ENCODE data around the gene ITPRIPL2. TPM values are rescaled to one million over a fixed set of nuclear protein-coding genes. Genes with fewer than 3 reads are reported as not detected.

ITPRIPL2 gene
- total and polyA plus RNA-seq, 2 of the 13 experiments (the other 11 are each of a cell fraction or from before 2014, with no cell fraction given) = 5.9 to 12.6 TPM

DNA sequence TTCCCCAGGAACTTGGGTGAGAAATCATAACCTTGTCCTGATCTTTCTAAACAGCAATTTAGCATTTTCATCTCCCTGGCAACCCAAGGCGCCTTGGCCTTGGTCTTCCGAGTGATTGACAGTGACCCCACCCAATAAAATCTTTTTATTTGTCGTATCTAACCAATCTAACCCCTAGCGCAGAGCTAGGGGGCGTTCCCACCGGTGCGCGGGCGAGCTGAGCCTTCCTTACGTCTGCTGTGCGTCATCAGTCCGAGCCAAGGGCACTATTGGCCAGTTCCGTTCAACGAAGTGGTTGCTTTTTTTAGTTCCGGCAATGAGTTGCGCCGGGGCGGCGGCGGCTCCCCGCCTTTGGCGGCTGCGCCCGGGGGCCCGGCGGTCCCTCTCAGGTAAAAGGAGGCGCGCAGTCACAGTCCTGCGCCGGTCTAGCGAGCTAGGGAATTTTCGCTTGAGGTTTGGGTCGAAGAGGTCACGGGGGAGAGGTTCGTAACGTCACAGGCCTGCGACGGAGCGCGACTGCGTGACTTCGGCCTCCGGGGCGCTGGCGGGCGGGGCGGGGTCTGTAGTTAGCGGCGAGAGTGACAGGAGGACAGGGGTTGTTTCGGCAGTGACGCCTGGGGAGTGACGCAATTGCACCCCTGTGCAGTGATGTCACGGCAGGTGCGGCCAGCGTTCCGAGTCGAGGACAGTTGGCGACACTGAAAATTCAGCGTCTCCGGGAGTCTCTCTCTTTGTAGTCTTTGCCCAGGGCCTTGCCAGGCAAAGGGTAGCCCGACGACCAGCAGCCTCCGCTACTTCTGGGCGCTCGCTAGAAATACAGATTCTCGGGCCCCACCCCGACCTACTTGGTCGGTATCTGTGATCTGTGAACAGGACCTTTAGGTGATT is 46.2 kb upstream of the ITPRIPL2 start, which contains the start of gene COQ7 (continued):
- TF ChIP-seq ETV5 (CRISPR knock-in tag; IDR thresholded peaks at IDR 0.05; ENCODE audit: borderline replicate concordance) (peak; percentile 66; the same call in 1 of the 2 replicates), PTBP1 (IDR thresholded peaks at IDR 0.05; ENCODE audit: low read depth, low read length, poor library complexity, severe bottlenecking) (peak; percentile 94), ZNF563 (CRISPR knock-in tag; IDR thresholded peaks at IDR 0.05) (peak; percentile 80; the same call in 1 of the 2 replicates), HNRNPH1 (optimal IDR thresholded peaks at IDR 0.05; ENCODE audit: low read depth, low read length) (no peak), ZFP90 (CRISPR knock-in tag; IDR thresholded peaks at IDR 0.05; ENCODE audit: borderline replicate concordance) (peak; percentile 82; the same call in 1 of the 2 replicates), ZMYM4 (CRISPR knock-in tag; IDR thresholded peaks at IDR 0.05) (peak; percentile 92), RBFOX2 (IDR thresholded peaks at IDR 0.05; ENCODE audit: low read depth, low read length) (peak; percentile 100), ZBTB42 (CRISPR knock-in tag; IDR thresholded peaks at IDR 0.05) (no peak), MTA3 (CRISPR knock-in tag; IDR thresholded peaks at IDR 0.05) (no peak), KDM1A (CRISPR knock-in tag; IDR thresholded peaks at IDR 0.05) (peak; percentile 65; the same call in 1 of the 2 replicates), FOXM1 (CRISPR knock-in tag; IDR thresholded peaks at IDR 0.05) (0 out of 2 replicates have a peak, but pooled peaks have one; percentile 76), KDM6A (CRISPR knock-in tag; IDR thresholded peaks at IDR 0.05; ENCODE audit: low read depth) (no peak; the same call in 1 of the 2 replicates), NR3C1 (CRISPR knock-in tag; IDR thresholded peaks at IDR 0.05) (no peak)
- TF ChIP-seq, protein P1, sequence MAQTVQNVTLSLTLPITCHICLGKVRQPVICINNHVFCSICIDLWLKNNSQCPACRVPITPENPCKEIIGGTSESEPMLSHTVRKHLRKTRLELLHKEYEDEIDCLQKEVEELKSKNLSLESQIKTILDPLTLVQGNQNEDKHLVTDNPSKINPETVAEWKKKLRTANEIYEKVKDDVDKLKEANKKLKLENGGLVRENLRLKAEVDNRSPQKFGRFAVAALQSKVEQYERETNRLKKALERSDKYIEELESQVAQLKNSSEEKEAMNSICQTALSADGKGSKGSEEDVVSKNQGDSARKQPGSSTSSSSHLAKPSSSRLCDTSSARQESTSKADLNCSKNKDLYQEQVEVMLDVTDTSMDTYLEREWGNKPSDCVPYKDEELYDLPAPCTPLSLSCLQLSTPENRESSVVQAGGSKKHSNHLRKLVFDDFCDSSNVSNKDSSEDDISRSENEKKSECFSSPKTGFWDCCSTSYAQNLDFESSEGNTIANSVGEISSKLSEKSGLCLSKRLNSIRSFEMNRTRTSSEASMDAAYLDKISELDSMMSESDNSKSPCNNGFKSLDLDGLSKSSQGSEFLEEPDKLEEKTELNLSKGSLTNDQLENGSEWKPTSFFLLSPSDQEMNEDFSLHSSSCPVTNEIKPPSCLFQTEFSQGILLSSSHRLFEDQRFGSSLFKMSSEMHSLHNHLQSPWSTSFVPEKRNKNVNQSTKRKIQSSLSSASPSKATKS (CRISPR knock-in tag; IDR thresholded peaks at IDR 0.05) = no peak
- TF ChIP-seq, protein P2, sequence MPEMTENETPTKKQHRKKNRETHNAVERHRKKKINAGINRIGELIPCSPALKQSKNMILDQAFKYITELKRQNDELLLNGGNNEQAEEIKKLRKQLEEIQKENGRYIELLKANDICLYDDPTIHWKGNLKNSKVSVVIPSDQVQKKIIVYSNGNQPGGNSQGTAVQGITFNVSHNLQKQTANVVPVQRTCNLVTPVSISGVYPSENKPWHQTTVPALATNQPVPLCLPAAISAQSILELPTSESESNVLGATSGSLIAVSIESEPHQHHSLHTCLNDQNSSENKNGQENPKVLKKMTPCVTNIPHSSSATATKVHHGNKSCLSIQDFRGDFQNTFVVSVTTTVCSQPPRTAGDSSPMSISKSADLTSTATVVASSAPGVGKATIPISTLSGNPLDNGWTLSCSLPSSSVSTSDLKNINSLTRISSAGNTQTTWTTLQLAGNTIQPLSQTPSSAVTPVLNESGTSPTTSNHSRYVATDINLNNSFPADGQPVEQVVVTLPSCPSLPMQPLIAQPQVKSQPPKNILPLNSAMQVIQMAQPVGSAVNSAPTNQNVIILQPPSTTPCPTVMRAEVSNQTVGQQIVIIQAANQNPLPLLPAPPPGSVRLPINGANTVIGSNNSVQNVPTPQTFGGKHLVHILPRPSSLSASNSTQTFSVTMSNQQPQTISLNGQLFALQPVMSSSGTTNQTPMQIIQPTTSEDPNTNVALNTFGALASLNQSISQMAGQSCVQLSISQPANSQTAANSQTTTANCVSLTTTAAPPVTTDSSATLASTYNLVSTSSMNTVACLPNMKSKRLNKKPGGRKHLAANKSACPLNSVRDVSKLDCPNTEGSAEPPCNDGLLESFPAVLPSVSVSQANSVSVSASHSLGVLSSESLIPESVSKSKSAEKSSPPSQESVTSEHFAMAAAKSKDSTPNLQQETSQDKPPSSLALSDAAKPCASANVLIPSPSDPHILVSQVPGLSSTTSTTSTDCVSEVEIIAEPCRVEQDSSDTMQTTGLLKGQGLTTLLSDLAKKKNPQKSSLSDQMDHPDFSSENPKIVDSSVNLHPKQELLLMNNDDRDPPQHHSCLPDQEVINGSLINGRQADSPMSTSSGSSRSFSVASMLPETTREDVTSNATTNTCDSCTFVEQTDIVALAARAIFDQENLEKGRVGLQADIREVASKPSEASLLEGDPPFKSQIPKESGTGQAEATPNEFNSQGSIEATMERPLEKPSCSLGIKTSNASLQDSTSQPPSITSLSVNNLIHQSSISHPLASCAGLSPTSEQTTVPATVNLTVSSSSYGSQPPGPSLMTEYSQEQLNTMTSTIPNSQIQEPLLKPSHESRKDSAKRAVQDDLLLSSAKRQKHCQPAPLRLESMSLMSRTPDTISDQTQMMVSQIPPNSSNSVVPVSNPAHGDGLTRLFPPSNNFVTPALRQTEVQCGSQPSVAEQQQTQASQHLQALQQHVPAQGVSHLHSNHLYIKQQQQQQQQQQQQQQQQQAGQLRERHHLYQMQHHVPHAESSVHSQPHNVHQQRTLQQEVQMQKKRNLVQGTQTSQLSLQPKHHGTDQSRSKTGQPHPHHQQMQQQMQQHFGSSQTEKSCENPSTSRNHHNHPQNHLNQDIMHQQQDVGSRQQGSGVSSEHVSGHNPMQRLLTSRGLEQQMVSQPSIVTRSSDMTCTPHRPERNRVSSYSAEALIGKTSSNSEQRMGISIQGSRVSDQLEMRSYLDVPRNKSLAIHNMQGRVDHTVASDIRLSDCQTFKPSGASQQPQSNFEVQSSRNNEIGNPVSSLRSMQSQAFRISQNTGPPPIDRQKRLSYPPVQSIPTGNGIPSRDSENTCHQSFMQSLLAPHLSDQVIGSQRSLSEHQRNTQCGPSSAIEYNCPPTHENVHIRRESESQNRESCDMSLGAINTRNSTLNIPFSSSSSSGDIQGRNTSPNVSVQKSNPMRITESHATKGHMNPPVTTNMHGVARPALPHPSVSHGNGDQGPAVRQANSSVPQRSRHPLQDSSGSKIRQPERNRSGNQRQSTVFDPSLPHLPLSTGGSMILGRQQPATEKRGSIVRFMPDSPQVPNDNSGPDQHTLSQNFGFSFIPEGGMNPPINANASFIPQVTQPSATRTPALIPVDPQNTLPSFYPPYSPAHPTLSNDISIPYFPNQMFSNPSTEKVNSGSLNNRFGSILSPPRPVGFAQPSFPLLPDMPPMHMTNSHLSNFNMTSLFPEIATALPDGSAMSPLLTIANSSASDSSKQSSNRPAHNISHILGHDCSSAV (CRISPR knock-in tag; IDR thresholded peaks at IDR 0.05; ENCODE audit: borderline replicate concordance) = no peak
- TF ChIP-seq, protein P3, sequence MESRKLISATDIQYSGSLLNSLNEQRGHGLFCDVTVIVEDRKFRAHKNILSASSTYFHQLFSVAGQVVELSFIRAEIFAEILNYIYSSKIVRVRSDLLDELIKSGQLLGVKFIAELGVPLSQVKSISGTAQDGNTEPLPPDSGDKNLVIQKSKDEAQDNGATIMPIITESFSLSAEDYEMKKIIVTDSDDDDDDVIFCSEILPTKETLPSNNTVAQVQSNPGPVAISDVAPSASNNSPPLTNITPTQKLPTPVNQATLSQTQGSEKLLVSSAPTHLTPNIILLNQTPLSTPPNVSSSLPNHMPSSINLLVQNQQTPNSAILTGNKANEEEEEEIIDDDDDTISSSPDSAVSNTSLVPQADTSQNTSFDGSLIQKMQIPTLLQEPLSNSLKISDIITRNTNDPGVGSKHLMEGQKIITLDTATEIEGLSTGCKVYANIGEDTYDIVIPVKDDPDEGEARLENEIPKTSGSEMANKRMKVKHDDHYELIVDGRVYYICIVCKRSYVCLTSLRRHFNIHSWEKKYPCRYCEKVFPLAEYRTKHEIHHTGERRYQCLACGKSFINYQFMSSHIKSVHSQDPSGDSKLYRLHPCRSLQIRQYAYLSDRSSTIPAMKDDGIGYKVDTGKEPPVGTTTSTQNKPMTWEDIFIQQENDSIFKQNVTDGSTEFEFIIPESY (CRISPR knock-in tag; IDR thresholded peaks at IDR 0.05) = no peak

Data from HepG2 (cell line).